Measurements from ENCODE around the gene AP1AR. TPM values are rescaled to one million over a fixed set of nuclear protein-coding genes. Genes with fewer than 3 reads are reported as not detected.
A peak's percentile ranks its signal among the peaks of the same experiment; 100 is the strongest.
"Not testable (repeated sequence)": the region's sequence is repeated elsewhere in the genome, so short reads cannot be mapped to it uniquely, and the experiment has no call there.

AP1AR gene
- total and polyA plus RNA-seq, 8 donors = 9.5 to 35.6 (median 13.3) TPM

GRCh38 chr4:112290341-112290740 lies 58.8 kb downstream of the AP1AR start:
- Histone ChIP-seq H3K27me3 (no peaks in the 10 kb centered on the region), H3K4me3 (no peak overlapping the region), H3K9me3 (no peaks in the 10 kb centered on the region), H3K27ac (no peak overlapping the region), H3K4me1 (peaks cover 0 to 5% (median 0%) of the 10 kb centered on the region in 4 donors), H3K36me3 (no peaks in the 10 kb centered on the region)
- intact Hi-C loops (cut with DNase I; ENCODE audit: low total_unique reads) = no loop called here
- 80 to 88% (median 83%) methylated on average over 3 of the region's 3 CpGs for WGBS, 5 donors
- no peak for DNase-seq
- no peak for TF ChIP-seq POLR2A (IDR thresholded peaks at IDR 0.05)
- TF ChIP-seq CTCF (IDR thresholded peaks at IDR 0.05) = no peak
- TF ChIP-seq POLR2AphosphoS5 (IDR thresholded peaks at IDR 0.05) = no peak
- no peak for TF ChIP-seq EP300 (IDR thresholded peaks at IDR 0.05)

GRCh38 chr4:112296949-112297880 lies 65.6 kb downstream of the AP1AR start, which contains the start of gene ALPK1:
TSS of gene ALPK1 (plus strand) at chr4:112297369.
- Histone ChIP-seq H3K4me1 (peaks cover 3 to 28% (median 9%) of the 10 kb centered on the region in 4 donors), H3K27ac (peak within 1 kb of the TSS in 4 of 5 donors; percentile 72 to 90 (median 82)), H3K27me3 (no peaks in the 10 kb centered on the region), H3K36me3 (peaks cover 0 to 9% (median 6%) of the 10 kb centered on the region in 4 donors), H3K9me3 (no peaks in the 10 kb centered on the region), H3K4me3 (peak within 1 kb of the TSS; percentile 39 to 53 (median 40))
- intact Hi-C loops (cut with DNase I; ENCODE audit: low total_unique reads) = no loop called here
- DNase-seq = peak in 1 of 2 donors; percentile 92
- 0 to 2% (median 1%) methylated on average over 4 of the region's 4 CpGs for WGBS, 5 donors
- TF ChIP-seq CTCF (IDR thresholded peaks at IDR 0.05) = no peak
- TF ChIP-seq POLR2AphosphoS5 (IDR thresholded peaks at IDR 0.05) = peak; percentile 58 to 85 (median 82)

- TF ChIP-seq POLR2AphosphoS5 (IDR thresholded peaks at IDR 0.05) = no peak
- no peak for TF ChIP-seq CTCF (IDR thresholded peaks at IDR 0.05)
- no peak for TF ChIP-seq EP300 (IDR thresholded peaks at IDR 0.05)
- no peak for TF ChIP-seq POLR2A (IDR thresholded peaks at IDR 0.05)
- intact Hi-C loops (cut with DNase I; ENCODE audit: low total_unique reads) = no loop called here
- 76 to 83% (median 78%) methylated on average over 4 of the region's 4 CpGs for WGBS, 5 donors
- no peaks in the 10 kb centered on the region for H3K27me3 ChIP-seq
- no peak overlapping the region for H3K4me3 ChIP-seq
- no peak for DNase-seq
- H3K27ac ChIP-seq = no peak overlapping the region
- peaks cover 0 to 22% (median 17%) of the 10 kb centered on the region in 4 donors for H3K36me3 ChIP-seq
- H3K4me1 ChIP-seq = peaks cover 3 to 28% (median 9%) of the 10 kb centered on the region in 4 donors
- no peaks in the 10 kb centered on the region for H3K9me3 ChIP-seq
These were observed 68.1 kb downstream of the AP1AR start for GRCh38 chr4:112299721-112300120.

- H3K36me3 ChIP-seq = peaks cover 0 to 22% (median 17%) of the 10 kb centered on the region in 4 donors
- H3K4me1 ChIP-seq = peaks cover 0 to 22% (median 9%) of the 10 kb centered on the region in 4 donors
- no peak for TF ChIP-seq POLR2AphosphoS5 (IDR thresholded peaks at IDR 0.05)
- TF ChIP-seq POLR2A (IDR thresholded peaks at IDR 0.05) = no peak
- no peak for TF ChIP-seq EP300 (IDR thresholded peaks at IDR 0.05)
- no peak for TF ChIP-seq CTCF (IDR thresholded peaks at IDR 0.05)
- no peaks in the 10 kb centered on the region for H3K27me3 ChIP-seq
- no peak overlapping the region for H3K4me3 ChIP-seq
- intact Hi-C loops (cut with DNase I; ENCODE audit: low total_unique reads) = no loop called here
- no peaks in the 10 kb centered on the region for H3K9me3 ChIP-seq
- H3K27ac ChIP-seq = peak overlapping the region in 1 of 5 donors; percentile 43
- no peak for DNase-seq
- WGBS, 5 donors = 72 to 84% (median 78%) methylated on average over 5 of the region's 5 CpGs
These were observed 71.0 kb downstream of the AP1AR start for GRCh38 chr4:112302320-112303274.

GRCh38 chr4:112305477-112305876 lies 73.9 kb downstream of the AP1AR start:
- H3K4me3 ChIP-seq; H3K4me1 ChIP-seq; DNase-seq; H3K9me3 ChIP-seq; intact Hi-C loops (cut with DNase I; ENCODE audit: low total_unique reads); H3K27ac ChIP-seq; H3K27me3 ChIP-seq: not testable (repeated sequence)
- peaks cover 0 to 22% (median 17%) of the 10 kb centered on the region in 4 donors for H3K36me3 ChIP-seq
- WGBS, 5 donors = 62 to 75% (median 66%) methylated on average over 3 of the region's 3 CpGs

GRCh38 chr4:112309263-112309791 lies 77.7 kb downstream of the AP1AR start:
- H3K27me3 ChIP-seq; H3K4me1 ChIP-seq; intact Hi-C loops (cut with DNase I; ENCODE audit: low total_unique reads); H3K9me3 ChIP-seq; H3K36me3 ChIP-seq; H3K27ac ChIP-seq: not testable (repeated sequence)
- 27 to 42% (median 29%) methylated on average over 12 of the region's 12 CpGs for WGBS, 5 donors
- peak in 1 of 2 donors; percentile 53 for DNase-seq
- H3K4me3 ChIP-seq = peak overlapping the region in 2 of 4 donors; percentile 9 to 20

Data from stomach (tissue), 9 donors.